WTC11 (cell line): ENCODE data around the gene TMEM43. TPM values are rescaled to one million over a fixed set of nuclear protein-coding genes. Genes with fewer than 3 reads are reported as not detected.

Experiments
- ATAC-seq: fragments of 200-7000 bp; cut with Tn5 transposase; 2 replicates; pipeline ENCODE4 v1.10.0; 2021; ENCODE audit warnings: mild to moderate bottlenecking, moderate library complexity
- CTCF ChIA-PET: fragments of 300-600 bp; sonication (Branson Sonifier 250); formaldehyde crosslinking; loops from one replicate; lab custom pipeline; 2021; ENCODE audit warnings: antibody characterized with exemption; lab: Charles Lee
- POLR2A ChIA-PET: fragments of 350-600 bp; sonication (Branson Sonifier 250); formaldehyde crosslinking; loops from one replicate; lab custom pipeline; 2021; ENCODE audit warnings: antibody characterized with exemption; lab: Charles Lee
- DNase-seq: peaks from one replicate; pipeline ENCODE4 v3.0.0; 2021; ENCODE audit warnings: low spot score
- H3K27ac Mint-ChIP-seq: 2 replicates; pipeline ENCODE4 v1.8.0; 2021; ENCODE audit warnings: mixed read lengths
- H3K27me3 Mint-ChIP-seq: 2 replicates; pipeline ENCODE4 v1.8.0; 2021; ENCODE audit warnings: low read depth, mild to moderate bottlenecking, moderate library complexity, mixed read lengths
- H3K36me3 Mint-ChIP-seq: 2 replicates; pipeline ENCODE4 v1.8.0; 2021; ENCODE audit warnings: mixed read lengths
- H3K4me1 Mint-ChIP-seq: 2 replicates; pipeline ENCODE4 v1.8.0; 2022; ENCODE audit warnings: mixed read lengths
- H3K4me3 Mint-ChIP-seq: 2 replicates; pipeline ENCODE4 v1.8.0; 2021; ENCODE audit warnings: mild to moderate bottlenecking, moderate library complexity, mixed read lengths
- H3K9me3 Mint-ChIP-seq: 2 replicates; pipeline ENCODE4 v1.8.0; 2021; ENCODE audit warnings: mixed read lengths
- AR ChIP-seq: fragments of 250-450 bp; sonication (Bioruptor Pico); IDR thresholded peaks from 2 replicates; pipeline ENCODE4 v1.9.0; 2021; ENCODE audit warnings: mild to moderate bottlenecking
- ATF3 ChIP-seq: sonication (generic); formaldehyde crosslinking; conservative IDR thresholded peaks from 2 replicates; pipeline ENCODE4 v1.8.1; 2022; ENCODE audit warnings: mild to moderate bottlenecking, missing genetic modification reagents
- CREM ChIP-seq: sonication (generic); formaldehyde crosslinking; IDR thresholded peaks from 2 replicates; pipeline ENCODE4 v1.8.1; 2022; ENCODE audit warnings: mild to moderate bottlenecking, missing genetic modification reagents, moderate library complexity
- ELF4 ChIP-seq: sonication (generic); formaldehyde crosslinking; IDR thresholded peaks from 2 replicates; pipeline ENCODE4 v1.8.1; 2022; ENCODE audit warnings: low read depth, mild to moderate bottlenecking, moderate library complexity, missing genetic modification reagents
- ESRRA ChIP-seq: sonication (generic); formaldehyde crosslinking; IDR thresholded peaks from 2 replicates; pipeline ENCODE4 v1.8.1; 2022; ENCODE audit warnings: mild to moderate bottlenecking, missing genetic modification reagents, borderline replicate concordance
- FOXK1 ChIP-seq: sonication (generic); formaldehyde crosslinking; IDR thresholded peaks from 2 replicates; pipeline ENCODE4 v1.8.0; 2022; ENCODE audit warnings: mild to moderate bottlenecking, moderate library complexity, missing genetic modification reagents
- GRHL2 ChIP-seq: fragments of 250-450 bp; sonication (Bioruptor Pico); IDR thresholded peaks from 2 replicates; pipeline ENCODE4 v1.8.0; 2022; ENCODE audit warnings: mild to moderate bottlenecking, moderate library complexity; ENCODE audit not compliant: insufficient replicate concordance, severe bottlenecking
- GTF2I ChIP-seq: fragments of 250-450 bp; sonication (Bioruptor Pico); conservative IDR thresholded peaks from 2 replicates; pipeline ENCODE4 v1.4.0; 2021; ENCODE audit warnings: mild to moderate bottlenecking
- MAX ChIP-seq: sonication (generic); formaldehyde crosslinking; IDR thresholded peaks from 2 replicates; pipeline ENCODE4 v1.8.0; 2022; ENCODE audit warnings: mild to moderate bottlenecking, missing genetic modification reagents
- MYBL2 ChIP-seq: sonication (generic); formaldehyde crosslinking; IDR thresholded peaks from 2 replicates; pipeline ENCODE4 v1.8.1; 2023; ENCODE audit warnings: mild to moderate bottlenecking, moderate library complexity, missing genetic modification reagents
- NFATC4 ChIP-seq: fragments of 250-450 bp; sonication (Bioruptor Pico); IDR thresholded peaks from 2 replicates; pipeline ENCODE4 v1.9.0; 2021; ENCODE audit warnings: mild to moderate bottlenecking
- NFE2L1 ChIP-seq: sonication (generic); formaldehyde crosslinking; IDR thresholded peaks from 2 replicates; pipeline ENCODE4 v1.8.1; 2023; ENCODE audit warnings: missing genetic modification reagents
- NR1H2 ChIP-seq: sonication (generic); formaldehyde crosslinking; IDR thresholded peaks from 2 replicates; pipeline ENCODE4 v1.9.0; 2021; ENCODE audit warnings: mild to moderate bottlenecking, moderate library complexity, missing genetic modification reagents
- RORB ChIP-seq: fragments of 250-450 bp; sonication (Bioruptor Pico); IDR thresholded peaks from 2 replicates; pipeline ENCODE4 v1.9.0; 2021; ENCODE audit warnings: mild to moderate bottlenecking
- SMAD4 ChIP-seq: sonication (generic); formaldehyde crosslinking; IDR thresholded peaks from 2 replicates; pipeline ENCODE4 v1.8.0; 2022; ENCODE audit warnings: mild to moderate bottlenecking, missing genetic modification reagents
- SOX15 ChIP-seq: fragments of 250-450 bp; sonication (Bioruptor Pico); IDR thresholded peaks from 2 replicates; pipeline ENCODE4 v1.9.0; 2021; ENCODE audit warnings: mild to moderate bottlenecking
- ZMAT4 ChIP-seq: fragments of 250-450 bp; sonication (Bioruptor Pico); IDR thresholded peaks from 2 replicates; pipeline ENCODE4 v1.9.0; 2021; ENCODE audit warnings: mild to moderate bottlenecking
- ZNF232 ChIP-seq: sonication (generic); formaldehyde crosslinking; IDR thresholded peaks from 2 replicates; pipeline ENCODE4 v1.8.0; 2022; ENCODE audit warnings: mild to moderate bottlenecking, missing genetic modification reagents
- ZNF263 ChIP-seq: sonication (generic); formaldehyde crosslinking; IDR thresholded peaks from 2 replicates; pipeline ENCODE4 v1.8.1; 2022; ENCODE audit warnings: low read depth, mild to moderate bottlenecking, moderate library complexity, missing genetic modification reagents
- ZNF281 ChIP-seq: sonication (generic); formaldehyde crosslinking; IDR thresholded peaks from 2 replicates; pipeline ENCODE4 v1.8.0; 2023; ENCODE audit warnings: mild to moderate bottlenecking, missing genetic modification reagents
- ZNF512 ChIP-seq: sonication (generic); formaldehyde crosslinking; IDR thresholded peaks from 2 replicates; pipeline ENCODE4 v1.8.1; 2022; ENCODE audit warnings: missing genetic modification reagents, borderline replicate concordance
- total RNA-seq: library from RNA; stranded (reverse); gene quantifications from 3 replicates; pipeline ENCODE4 v1.2.3, GENCODE V29; 2021

Gene TMEM43
- total RNA-seq, 1 experiment from 2014 or later = 27.7 TPM

GRCh38 chr3:14118400-14119381 lies 6.2 kb upstream of the TMEM43 start (continued):
- TF ChIP-seq ZNF281 = no peak
- no peak for TF ChIP-seq ELF4 (CRISPR knock-in tag)
- no peak for TF ChIP-seq ZNF232 (CRISPR knock-in tag)
- TF ChIP-seq ATF3 (CRISPR knock-in tag) = no peak

- ChIA-PET POLR2A (no interaction called here), CTCF (interaction anchor here (3.1 kb wide), 1 partner anchor 223 kb away, joined by 26 read pairs; no protein-coding TSS in a partner anchor)
- no peak for TF ChIP-seq NFATC4
- no peak for TF ChIP-seq GTF2I (CRISPR knock-in tag)
- no peak for TF ChIP-seq ESRRA
- no peak for TF ChIP-seq MAX (CRISPR knock-in tag)
- TF ChIP-seq ZNF512 = no peak
- TF ChIP-seq AR = no peak
- no peak for TF ChIP-seq GRHL2 (CRISPR knock-in tag)
- TF ChIP-seq ZNF263 (CRISPR knock-in tag) = no peak
- no peak for TF ChIP-seq SMAD4 (CRISPR knock-in tag)
- no peak for TF ChIP-seq CREM (CRISPR knock-in tag)
- no peak for TF ChIP-seq NFE2L1 (CRISPR knock-in tag)
- TF ChIP-seq ZMAT4 (CRISPR knock-in tag) = no peak
- no peak for TF ChIP-seq NR1H2 (CRISPR knock-in tag)
- no peak for TF ChIP-seq FOXK1 (CRISPR knock-in tag)
- TF ChIP-seq MYBL2 = no peak
- TF ChIP-seq SOX15 (CRISPR knock-in tag) = no peak
- no peak for TF ChIP-seq RORB (CRISPR knock-in tag)
- H3K27ac Mint-ChIP-seq = no peak overlapping the region
- peaks cover 44% of the 10 kb centered on the region for H3K4me1 Mint-ChIP-seq
- no peak overlapping the region for H3K4me3 Mint-ChIP-seq
- peaks cover 41% of the 10 kb centered on the region for H3K36me3 Mint-ChIP-seq
- H3K27me3 Mint-ChIP-seq = no peaks in the 10 kb centered on the region
- DNase-seq (no peak), ATAC-seq (no peak)
- peaks cover 19% of the 10 kb centered on the region for H3K9me3 Mint-ChIP-seq
Observed at GRCh38 chr3:14119651-14120050, 5.2 kb upstream of the TMEM43 start.
